Activated CD8-positive, alpha-beta memory T cell treated with anti-CD3 and anti-CD28 coated beads, Interleukin-2, amount 50 U/mL, for 1 hour (primary cell): ENCODE results near the gene MUC5B.

Source experiments
- DNase-seq: peaks from one replicate; pipeline ENCODE4 v3.0.0-alpha.2; 2020; ENCODE audit errors: extremely low read depth

The MUC5B gene

GRCh38 chr11:1285316-1285744 is 62.5 kb downstream of the MUC5B start:
- no peak for DNase-seq

GRCh38 chr11:1285876-1286275 is 63.0 kb downstream of the MUC5B start:
- no peak for DNase-seq

- DNase-seq: no peak
Measured at GRCh38 chr11:1287928-1288327, 65.1 kb downstream of the MUC5B start.

GRCh38 chr11:1288426-1289151 is 65.7 kb downstream of the MUC5B start:
- no peak for DNase-seq

- DNase-seq: no peak
Measured at GRCh38 chr11:1289211-1289935, 66.5 kb downstream of the MUC5B start.

- no peak for DNase-seq
Measured at GRCh38 chr11:1290052-1291040, 67.5 kb downstream of the MUC5B start.

GRCh38 chr11:1291295-1292017 is 68.6 kb downstream of the MUC5B start:
- no peak for DNase-seq

GRCh38 chr11:1292018-1292643 is 69.3 kb downstream of the MUC5B start:
- DNase-seq: no peak

- DNase-seq: no peak
Measured at GRCh38 chr11:1292644-1293618, 70.1 kb downstream of the MUC5B start.

- no peak for DNase-seq
Measured at GRCh38 chr11:1293619-1294015, 70.8 kb downstream of the MUC5B start.

- no peak for DNase-seq
Measured at GRCh38 chr11:1295086-1295485, 72.2 kb downstream of the MUC5B start.

- DNase-seq: no peak
Measured at GRCh38 chr11:1295591-1295990, 72.7 kb downstream of the MUC5B start.

- DNase-seq: no peak
Measured at GRCh38 chr11:1296287-1296686, 73.4 kb downstream of the MUC5B start.

GRCh38 chr11:1297011-1297575 is 74.2 kb downstream of the MUC5B start:
- no peak for DNase-seq

GRCh38 chr11:1297576-1298473 is 75.0 kb downstream of the MUC5B start:
- DNase-seq: no peak

GRCh38 chr11:1298695-1299492 is 76.0 kb downstream of the MUC5B start:
- DNase-seq: no peak

GRCh38 chr11:1299621-1300020 is 76.8 kb downstream of the MUC5B start:
- DNase-seq: no peak

GRCh38 chr11:1300121-1300520 is 77.3 kb downstream of the MUC5B start:
- no peak for DNase-seq
